MCF 10A (cell line): ENCODE data around the gene CCNDBP1. TPM values are rescaled to one million over a fixed set of nuclear protein-coding genes. Genes with fewer than 3 reads are reported as not detected.

Experiments
- BruUV-seq: library from RNA; stranded (reverse); fragments of 400-500 nt; replicated peaks from 2 replicates; lab custom pipeline; 2021; lab: Mats Ljungman, UMichigan
- CTCF ChIA-PET: fragments of 300-600 bp; sonication (Branson Sonifier 250); formaldehyde crosslinking; extraction: SDS; loops from one replicate; lab custom pipeline; 2021; ENCODE audit warnings: antibody characterized with exemption, inconsistent platforms; lab: Yijun Ruan, JAX
- POLR2A ChIA-PET: fragments of 300-600, 350-650 bp; sonication (Branson Sonifier 250); formaldehyde crosslinking; extraction: SDS; loops from one replicate; lab custom pipeline; 2020; ENCODE audit warnings: antibody characterized with exemption, inconsistent platforms; lab: Yijun Ruan, JAX
- DNase-seq: peaks from one replicate; pipeline ENCODE4 v3.0.0-alpha.2; 2018; ENCODE audit not compliant: unreplicated experiment
- H3K27ac Mint-ChIP-seq: one replicate; pipeline ENCODE4 v1.8.0; 2022; ENCODE audit warnings: mild to moderate bottlenecking, low read depth, mixed read lengths; ENCODE audit not compliant: unreplicated experiment
- H3K27me3 Mint-ChIP-seq: one replicate; pipeline ENCODE4 v1.8.0; 2022; ENCODE audit warnings: mixed read lengths; ENCODE audit not compliant: insufficient read depth, unreplicated experiment
- H3K36me3 Mint-ChIP-seq: one replicate; pipeline ENCODE4 v1.8.0; 2022; ENCODE audit warnings: mild to moderate bottlenecking, moderate library complexity, mixed read lengths; ENCODE audit not compliant: insufficient read depth, unreplicated experiment
- H3K4me1 Mint-ChIP-seq: one replicate; pipeline ENCODE4 v1.8.0; 2022; ENCODE audit warnings: mixed read lengths; ENCODE audit not compliant: insufficient read depth, unreplicated experiment
- H3K4me3 Mint-ChIP-seq: one replicate; pipeline ENCODE4 v1.8.0; 2022; ENCODE audit warnings: mild to moderate bottlenecking, moderate library complexity, mixed read lengths; ENCODE audit not compliant: unreplicated experiment
- H3K9me3 Mint-ChIP-seq: one replicate; pipeline ENCODE4 v1.8.0; 2022; ENCODE audit warnings: mixed read lengths; ENCODE audit not compliant: unreplicated experiment
- intact Hi-C: fragments of 100-400 bp; cut with micrococcal nuclease; formaldehyde crosslinking; loops from 2 replicates; pipeline ENCODE4 v1.14.1; 2022
- total RNA-seq: library from RNA; stranded (reverse); gene quantifications from 2 replicates; pipeline ENCODE4 v1.2.3, GENCODE V29; 2022
- TF ChIP-seq, protein P1 (sequence below): fragments of 200-600 bp; IDR thresholded peaks from one replicate; pipeline ENCODE4 v1.8.0; 2022; ENCODE audit warnings: antibody characterized with exemption, mild to moderate bottlenecking; ENCODE audit not compliant: unreplicated experiment

The CCNDBP1 gene
- total RNA-seq, 1 experiment from 2014 or later: 45.5 TPM

DNA sequence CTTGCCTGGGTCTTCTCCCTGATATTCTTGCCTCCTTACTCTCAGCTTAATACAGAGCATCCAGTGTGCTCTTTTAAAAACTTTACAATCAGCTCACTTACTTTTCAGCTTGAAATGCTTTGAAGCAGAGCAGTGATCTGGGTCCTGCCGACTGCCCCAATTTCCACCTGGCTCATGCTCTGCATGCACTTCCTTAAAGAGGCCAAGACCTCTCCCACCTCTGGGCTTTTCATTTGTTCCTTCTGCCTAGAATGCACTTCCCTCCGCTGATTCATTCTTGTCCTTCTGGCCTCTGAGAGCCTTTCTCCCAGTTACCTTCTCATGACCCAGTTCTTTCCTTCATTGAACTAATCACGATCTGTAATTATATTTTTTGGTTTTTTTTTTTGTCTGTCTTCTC, 1.9 kb upstream of the CCNDBP1 start:
- Mint-ChIP-seq H3K27me3 (no peaks in the 10 kb centered on the region), H3K4me3 (no peak overlapping the region), H3K4me1 (peaks cover 10% of the 10 kb centered on the region), H3K27ac (peak overlapping the region; percentile 21), H3K9me3 (no peaks in the 10 kb centered on the region), H3K36me3 (peaks cover 24% of the 10 kb centered on the region)
- POLR2A ChIA-PET: interaction anchor here (0.9 to 5.0 kb wide), 6 partner anchors 10 to 79 kb away, joined by 3 to 26 read pairs (median 8); partner anchors contain the start of gene UBR1
- DNase-seq: no peak
- BruUV-seq: no TSS peak
- CTCF ChIA-PET: interaction anchor here (0.6 to 2.3 kb wide), 6 partner anchors 21 to 147 kb away, joined by 3 to 14 read pairs (median 4); partner anchors contain the start of gene LCMT2
- intact Hi-C loops: loop anchor here (10.0 kb wide), 1 partner anchor 48 kb away; the partner anchor contains the start of gene TMEM62
- TF ChIP-seq, protein P1, sequence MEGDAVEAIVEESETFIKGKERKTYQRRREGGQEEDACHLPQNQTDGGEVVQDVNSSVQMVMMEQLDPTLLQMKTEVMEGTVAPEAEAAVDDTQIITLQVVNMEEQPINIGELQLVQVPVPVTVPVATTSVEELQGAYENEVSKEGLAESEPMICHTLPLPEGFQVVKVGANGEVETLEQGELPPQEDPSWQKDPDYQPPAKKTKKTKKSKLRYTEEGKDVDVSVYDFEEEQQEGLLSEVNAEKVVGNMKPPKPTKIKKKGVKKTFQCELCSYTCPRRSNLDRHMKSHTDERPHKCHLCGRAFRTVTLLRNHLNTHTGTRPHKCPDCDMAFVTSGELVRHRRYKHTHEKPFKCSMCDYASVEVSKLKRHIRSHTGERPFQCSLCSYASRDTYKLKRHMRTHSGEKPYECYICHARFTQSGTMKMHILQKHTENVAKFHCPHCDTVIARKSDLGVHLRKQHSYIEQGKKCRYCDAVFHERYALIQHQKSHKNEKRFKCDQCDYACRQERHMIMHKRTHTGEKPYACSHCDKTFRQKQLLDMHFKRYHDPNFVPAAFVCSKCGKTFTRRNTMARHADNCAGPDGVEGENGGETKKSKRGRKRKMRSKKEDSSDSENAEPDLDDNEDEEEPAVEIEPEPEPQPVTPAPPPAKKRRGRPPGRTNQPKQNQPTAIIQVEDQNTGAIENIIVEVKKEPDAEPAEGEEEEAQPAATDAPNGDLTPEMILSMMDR: no peak

DNA sequence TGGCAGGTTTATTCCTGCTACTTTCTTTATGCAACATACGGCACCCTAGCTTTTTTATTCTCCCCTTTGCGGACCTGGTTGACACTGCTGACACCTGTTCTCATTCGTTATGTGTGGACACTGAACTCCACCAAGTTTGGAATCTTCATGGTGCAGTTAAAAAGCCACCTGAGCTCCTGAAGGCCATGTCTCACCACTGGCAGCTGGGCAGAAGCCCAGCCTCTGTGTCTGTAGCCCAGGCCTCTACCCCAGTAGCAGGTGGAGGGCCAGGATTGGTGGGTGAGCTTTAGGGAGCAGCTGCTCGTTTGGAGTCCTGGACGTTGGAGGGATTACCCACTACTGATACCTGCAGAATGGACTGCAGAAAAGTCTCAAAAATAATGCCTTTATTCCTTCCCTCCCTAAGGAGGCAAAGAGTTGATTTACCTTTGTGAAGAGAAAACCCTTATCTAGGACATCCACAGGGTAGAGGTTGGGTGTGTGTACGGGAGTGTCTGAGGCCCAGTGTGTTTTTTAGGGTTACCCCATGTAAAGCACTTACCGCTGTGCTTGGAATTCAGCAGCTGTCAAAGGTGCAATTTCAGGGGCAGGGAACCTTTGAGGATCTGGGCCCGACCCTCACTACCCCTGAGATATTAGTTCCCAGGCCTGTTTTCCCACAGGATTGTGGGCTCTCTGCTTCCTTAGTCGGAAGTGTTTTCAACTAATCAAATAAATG, 637 bp upstream of the CCNDBP1 start:
- H3K9me3 Mint-ChIP-seq: no peaks in the 10 kb centered on the region
- POLR2A ChIA-PET: interaction anchor here (0.9 to 5.0 kb wide), 8 partner anchors 8 to 80 kb away, joined by 3 to 26 read pairs (median 7); partner anchors contain the start of gene TMEM62
- intact Hi-C loops: loop anchor here (10.0 kb wide), 1 partner anchor 50 kb away; the partner anchor contains the start of gene TMEM62
- no peak for DNase-seq
- peak overlapping the region; percentile 93 for H3K27ac Mint-ChIP-seq
- H3K36me3 Mint-ChIP-seq: peaks cover 29% of the 10 kb centered on the region
- H3K27me3 Mint-ChIP-seq: no peaks in the 10 kb centered on the region
- peaks cover 10% of the 10 kb centered on the region for H3K4me1 Mint-ChIP-seq
- CTCF ChIA-PET: interaction anchor here (0.5 to 2.3 kb wide), 6 partner anchors 20 to 474 kb away, joined by 3 to 14 read pairs (median 4); no protein-coding TSS in a partner anchor
- BruUV-seq: no TSS peak
- H3K4me3 Mint-ChIP-seq: peak overlapping the region; percentile 93
- TF ChIP-seq, protein P1: no peak

DNA sequence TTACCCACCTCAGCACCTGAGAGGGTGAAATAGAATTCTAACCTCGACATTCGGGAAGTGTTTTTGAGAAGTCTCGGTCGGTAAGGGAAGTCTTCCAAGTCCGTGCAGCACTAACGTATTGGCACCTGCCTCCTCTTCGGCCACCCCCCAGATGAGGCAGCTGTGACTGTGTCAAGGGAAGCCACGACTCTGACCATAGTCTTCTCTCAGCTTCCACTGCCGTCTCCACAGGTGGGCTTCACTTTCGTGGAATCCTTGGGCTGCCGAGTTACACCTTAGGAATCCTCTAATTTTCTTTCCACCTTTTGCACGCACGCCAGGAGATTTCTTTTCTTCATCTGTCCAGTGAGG, 775 bp downstream of the CCNDBP1 start:
- H3K4me3 Mint-ChIP-seq: peak overlapping the region; percentile 93
- no peaks in the 10 kb centered on the region for H3K9me3 Mint-ChIP-seq
- TF ChIP-seq, protein P1: no peak
- CTCF ChIA-PET: interaction anchor here (0.6 to 2.4 kb wide), 15 partner anchors 11 to 845 kb away, joined by 3 to 18 read pairs (median 4); no protein-coding TSS in a partner anchor
- peaks cover 7% of the 10 kb centered on the region for H3K4me1 Mint-ChIP-seq
- no TSS peak for BruUV-seq
- no peaks in the 10 kb centered on the region for H3K27me3 Mint-ChIP-seq
- peaks cover 43% of the 10 kb centered on the region for H3K36me3 Mint-ChIP-seq
- intact Hi-C loops: loop anchor here (2.0 to 10.0 kb wide), 3 partner anchors 51 to 481 kb away; partner anchors contain the start of gene TMEM62
- peak; percentile 31 for DNase-seq
- H3K27ac Mint-ChIP-seq: peak overlapping the region; percentile 93
- POLR2A ChIA-PET: interaction anchor here (0.9 to 5.0 kb wide), 15 partner anchors 8 to 1129 kb away, joined by 3 to 26 read pairs (median 9); partner anchors contain the start of gene UBR1
